Left lobe of liver (tissue), 2 donors: Measurements from ENCODE around the gene WWOX. TPM values are rescaled to one million over a fixed set of nuclear protein-coding genes. Genes with fewer than 3 reads are reported as not detected.

ENCODE experiments used
- ATAC-seq: fragments of 200-7000 bp; cut with Tn5 transposase; one replicate; pipeline ENCODE4 v1.9.1; 2020; ENCODE audit warnings: mild to moderate bottlenecking, moderate library complexity
- DNase-seq: peaks from one replicate; pipeline ENCODE4 v3.0.0-alpha.2; 2020; ENCODE audit warnings: low spot score
- total RNA-seq: library from RNA; stranded (reverse); gene quantifications from one replicate; pipeline ENCODE4 v1.2.1, GENCODE V29; 2021
- donor health status: DM: no; HTN: no; CAD: no; lungs with moderate emphysema.
- donor health status: DM: no; HTN: yes; CAD: no.

WWOX gene
- total RNA-seq, 1 donor from 2014 or later: 15.1 TPM

DNA sequence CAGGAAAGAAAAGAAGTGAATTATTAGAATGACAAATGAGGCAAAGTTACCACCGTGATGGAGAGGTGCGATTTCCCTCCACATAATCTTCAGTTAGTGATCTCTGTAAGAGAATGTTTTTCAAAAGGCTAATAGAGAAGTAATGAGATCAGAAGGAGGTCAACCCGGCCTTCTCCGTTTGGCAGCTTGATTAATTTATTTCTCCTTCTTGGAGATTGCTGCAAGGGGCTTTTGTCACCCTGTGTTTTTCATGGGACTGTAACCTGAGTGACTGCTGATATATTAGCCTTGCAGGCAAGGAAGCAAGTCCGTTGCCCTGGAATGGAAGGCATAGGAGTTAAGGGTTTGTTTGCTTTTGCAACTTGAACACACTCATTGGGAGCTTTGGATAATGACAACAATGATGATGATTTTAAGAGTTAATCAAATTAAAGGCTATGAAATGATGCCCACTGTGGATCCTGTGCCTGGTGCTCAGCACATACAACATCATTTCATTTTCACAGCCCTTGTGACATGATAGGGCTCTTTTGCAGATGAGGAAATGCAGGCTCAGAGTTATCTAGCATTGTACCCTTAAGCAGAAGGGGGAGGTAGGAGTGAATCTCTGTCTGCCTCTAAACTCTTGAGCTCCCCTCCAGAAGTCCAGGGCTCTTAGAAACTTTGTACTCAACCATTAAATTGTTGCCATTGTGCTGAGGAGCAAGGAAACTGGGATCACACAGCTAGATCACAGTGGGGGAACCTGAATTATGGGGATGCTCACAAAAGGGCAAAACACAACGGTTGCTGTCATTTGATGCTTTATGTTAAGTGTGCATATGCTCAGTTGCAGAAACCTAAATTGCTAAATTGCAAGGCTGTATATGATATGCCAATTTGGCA is 226.3 kb downstream of the WWOX start:
- no peak for DNase-seq
- no peak for ATAC-seq

DNA sequence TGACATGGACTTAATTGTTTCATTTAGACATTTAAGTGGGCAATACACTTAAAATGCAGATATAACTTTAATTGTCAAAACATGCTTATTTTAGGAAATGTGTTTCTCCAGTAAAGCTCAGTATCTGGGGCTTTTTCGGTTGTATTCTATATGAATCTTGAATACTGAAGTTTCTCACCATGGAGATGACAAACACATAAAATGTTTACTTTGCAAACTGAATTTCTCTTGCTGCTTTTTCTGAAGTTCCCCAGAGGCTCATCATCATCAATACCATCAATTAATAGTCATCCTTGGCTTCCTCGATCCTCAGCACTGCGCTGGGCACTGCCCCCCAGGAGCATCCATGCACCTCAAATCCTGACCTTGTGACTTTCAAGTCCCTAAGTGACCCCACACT is 227.3 kb downstream of the WWOX start:
- ATAC-seq (no peak), DNase-seq (no peak)

DNA sequence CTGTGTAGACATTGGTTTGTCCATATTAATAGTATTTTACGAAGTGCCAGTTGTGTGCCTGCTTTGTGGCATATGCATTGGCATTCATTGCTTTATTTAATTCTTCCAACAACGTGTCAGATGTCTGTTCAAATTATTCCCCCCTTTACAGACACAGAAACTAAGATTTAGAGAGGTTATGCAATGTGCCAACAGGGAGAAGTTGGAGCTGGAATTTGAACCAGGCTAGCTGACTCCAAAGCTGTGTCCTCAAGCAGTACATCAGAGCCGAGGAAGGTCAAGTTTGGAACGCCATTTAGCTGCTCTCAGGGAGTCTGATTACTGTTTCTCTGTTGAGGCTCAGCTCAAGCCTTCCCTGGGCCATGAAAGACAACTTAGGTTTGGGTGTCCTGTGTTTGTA is 232.3 kb downstream of the WWOX start:
- peak; percentile 82 for ATAC-seq
- no peak for DNase-seq

DNA sequence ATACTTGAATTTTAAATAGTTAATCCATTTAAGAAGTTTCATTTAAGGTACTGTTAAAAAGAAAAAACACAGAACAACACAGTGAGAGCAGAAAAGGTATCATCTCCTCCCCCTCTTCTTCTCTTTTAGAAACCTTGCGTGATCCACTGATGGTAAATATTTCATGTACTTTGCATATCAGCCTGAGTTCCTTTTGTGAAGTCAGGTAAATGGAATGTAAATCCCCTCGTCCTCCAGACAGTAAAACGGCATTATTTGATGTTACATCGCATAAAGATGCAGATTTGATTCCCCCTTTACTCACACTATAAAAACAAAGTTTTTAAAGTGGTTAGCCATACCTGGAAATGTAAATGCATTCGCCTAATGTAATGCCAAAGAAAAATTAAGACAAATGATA is 234.4 kb downstream of the WWOX start:
- ATAC-seq (no peak), DNase-seq (no peak)

DNA sequence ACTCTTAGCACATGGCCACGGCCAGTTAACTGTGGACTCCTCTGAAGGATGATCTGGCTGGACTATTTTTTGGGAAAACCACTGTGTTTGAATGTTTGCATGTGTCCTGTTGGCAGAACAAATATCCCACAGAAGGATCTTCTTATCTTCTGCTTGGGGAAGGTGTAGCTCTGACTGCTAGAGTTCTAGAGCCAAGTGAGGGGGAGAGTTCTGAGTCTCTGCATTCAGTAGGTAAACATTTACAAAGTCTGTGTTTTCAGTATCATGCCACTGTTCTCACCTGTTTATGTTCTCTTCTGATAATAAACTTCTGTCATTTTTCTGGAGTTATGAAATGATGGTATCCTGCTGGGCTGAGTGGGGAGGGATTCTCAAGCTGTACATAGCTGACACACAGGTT is 241.1 kb downstream of the WWOX start:
- ATAC-seq: no peak
- no peak for DNase-seq

DNA sequence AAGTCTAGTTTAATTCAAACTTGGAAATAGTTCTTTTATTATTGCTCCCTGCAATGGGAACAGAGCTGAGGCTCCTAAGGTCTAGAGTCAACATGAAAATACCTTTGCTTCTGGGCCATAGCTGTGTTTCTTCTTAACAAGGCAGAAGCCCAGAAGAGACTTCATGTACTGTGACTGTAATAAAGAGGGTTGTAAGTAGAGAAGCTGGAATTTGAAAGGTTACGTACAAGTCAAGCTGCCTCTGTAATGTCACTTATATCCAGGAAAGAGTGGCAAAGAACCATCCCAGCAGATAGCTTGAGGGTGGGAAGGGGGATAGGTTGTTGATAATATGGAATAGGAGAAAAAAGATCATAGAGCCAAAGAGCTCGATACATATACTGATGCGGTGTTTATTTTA is 248.6 kb downstream of the WWOX start:
- DNase-seq (no peak), ATAC-seq (no peak)

DNA sequence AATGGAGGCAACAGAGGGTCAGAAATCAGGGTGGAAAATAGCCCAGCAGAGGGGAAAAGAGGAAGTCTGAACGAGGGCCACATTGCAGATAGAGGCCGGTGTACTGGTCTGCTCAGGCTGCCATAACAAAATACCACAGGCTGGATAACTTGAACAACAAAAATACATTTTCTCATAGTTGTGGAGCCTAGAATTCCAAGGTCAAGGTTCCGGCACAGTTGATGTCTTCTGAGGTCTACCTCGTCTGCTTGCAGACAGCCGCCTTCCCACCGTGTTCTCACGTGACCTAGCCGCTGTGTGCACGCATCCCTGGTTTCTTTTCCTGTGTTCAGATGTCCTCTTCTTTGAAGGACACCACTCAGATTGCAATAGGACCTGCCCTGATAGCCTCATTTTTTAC is 249.4 kb downstream of the WWOX start:
- DNase-seq: no peak
- ATAC-seq: no peak

DNA sequence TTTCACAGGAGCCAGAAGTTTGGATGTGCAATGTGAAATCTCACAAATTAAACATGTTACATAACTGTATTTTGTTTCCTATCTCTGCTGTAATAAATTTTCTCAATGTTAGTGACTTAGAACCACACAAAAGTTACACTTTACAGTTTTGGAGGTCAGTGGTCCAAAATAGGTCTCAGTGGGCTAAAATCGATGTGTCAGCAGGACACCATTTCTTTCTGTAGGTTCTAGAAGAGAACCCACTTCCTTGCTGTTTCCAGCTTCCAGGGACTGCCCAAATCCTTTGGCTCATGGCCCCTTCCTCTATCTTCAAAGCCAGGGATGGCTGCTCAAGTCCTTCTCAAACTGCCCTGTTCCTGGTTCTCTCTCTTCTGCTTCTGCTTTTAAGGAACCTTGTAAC is 252.7 kb downstream of the WWOX start:
- no peak for ATAC-seq
- DNase-seq: no peak

DNA sequence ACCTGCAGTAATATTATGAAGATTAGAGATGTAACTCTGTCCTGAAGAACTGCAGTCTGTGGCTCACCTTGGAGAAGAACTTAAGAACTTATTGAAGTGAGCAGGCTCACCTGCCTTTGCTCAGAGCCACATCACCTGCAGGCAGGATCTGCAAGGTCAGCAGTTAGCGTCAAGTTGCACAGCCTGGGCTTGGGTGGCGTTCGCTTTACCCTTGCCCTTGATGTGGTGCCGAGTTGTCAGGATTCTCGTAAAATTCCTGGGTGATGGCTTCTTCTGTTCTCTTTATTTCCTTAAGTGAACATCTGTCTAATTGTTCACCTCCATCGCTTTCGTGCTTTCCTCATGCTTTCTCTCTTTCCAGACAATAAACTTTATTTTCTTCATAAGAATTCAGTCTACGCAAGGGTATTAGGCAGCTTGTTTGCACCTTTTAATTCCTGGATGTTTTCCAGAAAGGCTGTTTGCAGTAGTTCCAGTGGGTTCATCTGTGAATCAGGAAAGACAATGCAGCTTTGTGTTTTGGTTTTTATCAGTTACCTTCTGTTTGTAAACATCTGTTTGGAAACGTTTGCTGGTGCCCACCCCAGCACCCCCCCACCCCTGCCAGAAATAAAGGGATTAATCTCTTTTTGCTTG is 254.3 kb downstream of the WWOX start:
- no peak for DNase-seq

DNA sequence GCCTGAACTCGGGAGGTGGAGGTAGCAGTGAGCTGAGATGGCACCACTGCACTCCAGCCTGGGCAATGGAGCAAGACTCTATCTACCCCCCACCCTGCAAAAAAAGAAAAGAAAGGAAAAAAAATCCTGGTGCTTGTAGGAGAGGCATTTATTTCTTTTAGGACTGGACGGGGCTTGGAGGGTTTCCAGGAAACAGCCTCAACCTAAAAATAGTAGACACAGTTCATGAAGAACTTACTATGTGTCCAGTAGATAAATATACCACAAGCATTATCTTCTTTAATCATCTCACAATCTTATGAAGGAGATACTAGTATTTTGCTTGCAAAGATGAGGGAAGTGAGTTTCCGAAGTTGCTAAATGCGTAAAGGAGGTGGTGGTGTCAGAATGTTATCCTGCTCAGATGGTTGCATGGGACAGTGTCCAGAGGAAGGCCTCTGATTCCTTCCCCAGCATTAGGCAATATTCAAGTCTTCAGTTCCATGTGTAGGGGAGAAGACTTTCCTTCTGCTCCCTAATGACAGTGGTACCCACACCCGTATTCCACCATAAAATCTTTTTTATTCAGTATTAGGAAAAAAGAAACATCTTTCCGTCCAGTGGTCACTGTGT is 263.2 kb downstream of the WWOX start:
- ATAC-seq: no peak
- DNase-seq: no peak

More for the DNA sequence above, 254.3 kb downstream of the WWOX start:
- no peak for ATAC-seq

DNA sequence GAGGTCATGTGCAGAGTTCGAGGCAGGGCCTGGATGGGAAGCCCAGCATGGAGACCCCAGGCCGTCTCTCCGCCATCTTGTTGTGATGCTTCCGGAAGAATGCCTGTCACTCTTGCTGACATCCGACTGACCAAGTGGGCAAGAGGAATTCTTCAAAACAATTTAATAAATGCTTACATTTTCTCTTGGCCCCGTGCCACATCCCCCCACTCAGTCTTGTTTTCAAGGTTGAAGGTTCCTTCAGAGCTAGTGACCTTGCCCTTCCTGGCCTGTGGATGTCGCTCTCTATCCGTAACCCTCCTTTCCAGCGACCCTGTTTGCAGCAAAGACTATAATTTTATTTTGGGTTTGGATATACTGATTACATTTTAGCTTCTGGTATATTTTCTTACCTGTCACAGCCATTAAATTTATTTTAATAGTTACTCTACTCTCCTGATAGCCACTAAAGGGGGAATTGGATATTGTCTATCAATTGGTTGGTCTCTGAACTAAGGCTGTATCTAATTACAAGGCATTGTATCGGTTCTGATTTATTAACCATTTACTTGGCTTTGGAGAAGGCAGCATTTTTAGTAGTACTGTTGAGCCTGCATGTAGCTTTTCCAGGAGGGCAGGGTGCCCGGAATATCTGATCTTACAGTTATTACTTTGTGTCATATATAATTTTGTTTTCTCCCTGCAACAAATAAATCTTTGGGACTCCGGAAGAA is 264.5 kb downstream of the WWOX start:
- no peak for DNase-seq
- ATAC-seq: no peak

DNA sequence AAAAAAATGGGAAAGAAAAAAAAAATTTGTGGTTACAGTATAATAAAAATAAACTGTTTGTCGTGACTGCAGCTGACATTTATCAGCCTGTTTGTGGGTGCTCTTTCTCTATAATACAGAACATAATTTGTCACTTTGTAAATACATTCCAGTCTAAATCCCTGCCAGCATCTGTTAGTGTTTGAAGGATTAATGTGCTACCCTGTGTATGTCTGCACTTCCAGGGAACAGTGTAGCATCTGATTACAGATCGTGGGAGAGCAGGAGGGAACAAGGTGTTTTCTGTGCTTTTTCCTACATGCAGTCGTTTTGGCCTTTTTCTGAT is 265.1 kb downstream of the WWOX start:
- DNase-seq (no peak), ATAC-seq (no peak)

DNA sequence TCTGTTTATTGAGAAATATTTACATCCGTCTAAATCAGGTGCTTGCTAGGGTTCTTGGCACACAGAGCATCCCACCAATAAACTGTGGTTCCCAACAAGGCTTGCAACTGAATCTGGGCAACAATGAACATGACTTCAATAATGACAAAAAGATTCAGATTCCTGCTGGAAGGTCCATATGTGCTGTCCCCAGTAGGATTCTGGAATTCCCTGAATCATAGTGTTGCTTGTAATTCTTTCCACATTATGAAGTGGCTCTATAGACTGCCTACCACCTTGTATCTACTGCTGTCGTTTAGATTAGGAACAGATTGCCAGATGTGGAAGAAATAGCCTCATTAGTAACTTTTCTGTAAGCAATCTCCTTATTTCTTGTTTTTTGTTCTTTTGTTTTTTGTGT is 265.9 kb downstream of the WWOX start:
- no peak for ATAC-seq
- DNase-seq: no peak

DNA sequence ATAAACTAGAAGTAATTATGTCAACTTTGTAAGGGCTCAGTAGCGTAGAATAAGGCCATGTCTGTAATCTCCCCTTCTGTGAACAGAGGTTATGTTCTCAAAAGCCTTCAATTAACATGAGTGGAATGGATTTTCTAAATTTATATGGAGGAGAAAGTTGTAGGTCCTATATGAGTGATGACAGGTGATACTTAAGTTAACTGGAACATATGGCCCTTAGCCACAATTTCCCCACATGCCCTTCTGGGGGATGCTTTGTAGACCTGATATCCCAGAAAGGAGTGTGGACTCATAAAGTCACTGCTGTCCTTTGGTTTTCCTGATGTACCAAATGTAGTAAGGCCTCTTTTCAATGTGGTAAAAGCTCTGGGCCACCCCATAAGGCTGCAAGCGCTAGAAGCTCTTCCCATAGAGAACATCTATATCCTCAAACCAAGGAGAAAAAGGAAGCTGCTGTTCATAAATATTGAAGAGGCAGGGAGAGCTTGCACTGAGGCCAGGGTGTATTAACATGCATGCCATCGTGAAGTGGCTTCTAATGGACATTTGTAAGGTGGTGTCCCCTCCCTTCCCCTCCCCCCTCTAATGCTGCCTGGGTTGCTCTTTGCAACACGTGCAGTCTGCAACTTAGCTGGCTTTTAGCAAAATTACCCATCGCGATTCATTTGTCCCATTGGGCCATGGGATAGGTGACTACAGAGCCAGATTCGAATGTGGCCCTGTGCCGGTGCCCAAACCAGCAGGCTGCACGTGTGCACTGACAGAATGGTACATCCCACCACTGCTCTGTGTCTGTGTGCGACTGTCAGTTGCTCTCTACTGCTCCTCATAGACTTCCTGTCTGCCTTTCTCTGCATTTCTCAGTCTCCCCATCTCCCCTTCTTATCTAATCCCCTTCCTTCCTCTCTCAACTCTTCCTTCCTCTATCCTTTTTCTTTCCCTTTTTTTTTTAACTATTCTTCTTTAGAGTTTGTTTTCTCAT is 269.0 kb downstream of the WWOX start:
- ATAC-seq: no peak
- DNase-seq: no peak

DNA sequence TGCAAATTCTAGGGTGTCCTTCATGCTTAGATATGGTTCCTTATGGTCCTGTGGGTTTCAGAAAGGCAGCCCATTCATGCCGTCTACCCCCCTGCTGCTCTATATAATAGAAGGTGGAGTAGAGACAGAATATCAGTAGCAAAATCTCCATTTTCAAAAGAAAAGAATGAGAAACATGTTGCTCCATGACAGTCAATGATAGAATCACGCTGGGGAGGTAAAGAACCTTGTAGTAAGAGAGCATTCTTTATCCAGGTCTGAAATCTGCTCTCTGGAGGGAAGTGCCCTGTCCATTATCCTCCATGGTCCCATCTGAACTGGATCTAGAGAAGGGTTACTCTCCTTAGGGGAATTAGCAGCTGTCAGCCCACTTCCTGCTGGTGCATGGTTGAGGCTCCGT is 272.8 kb downstream of the WWOX start:
- no peak for ATAC-seq

DNA sequence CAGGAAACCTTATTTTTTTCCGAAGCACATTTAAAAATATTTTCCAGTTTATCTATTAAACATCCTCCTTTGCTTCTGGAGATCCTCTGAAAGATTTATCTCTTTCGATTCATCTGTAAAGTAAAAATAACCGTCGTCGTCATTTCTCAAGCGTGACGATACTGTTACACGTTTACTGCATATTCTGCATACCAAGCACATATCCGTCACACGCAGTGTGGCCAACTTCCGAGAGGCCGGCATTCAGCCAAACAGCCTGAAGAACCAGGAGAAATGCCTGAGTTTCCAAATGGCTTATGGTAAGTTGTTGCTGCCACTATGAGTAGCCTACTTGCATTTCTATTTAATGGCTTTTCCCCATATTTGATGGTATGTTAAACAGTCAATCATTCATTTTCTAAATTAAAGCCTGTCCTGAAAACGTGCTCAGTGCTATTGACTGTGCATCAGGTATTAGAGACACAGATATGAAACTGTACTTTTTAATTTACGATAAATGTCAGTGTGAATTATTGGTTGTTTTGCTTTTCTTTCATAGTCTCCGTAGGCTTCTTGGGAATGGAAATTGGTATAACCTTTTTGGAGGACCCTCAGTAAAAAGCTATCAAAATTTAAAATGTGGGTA is 275.7 kb downstream of the WWOX start:
- DNase-seq (no peak), ATAC-seq (no peak)

More for the DNA sequence above, 272.8 kb downstream of the WWOX start:
- no peak for DNase-seq

DNA sequence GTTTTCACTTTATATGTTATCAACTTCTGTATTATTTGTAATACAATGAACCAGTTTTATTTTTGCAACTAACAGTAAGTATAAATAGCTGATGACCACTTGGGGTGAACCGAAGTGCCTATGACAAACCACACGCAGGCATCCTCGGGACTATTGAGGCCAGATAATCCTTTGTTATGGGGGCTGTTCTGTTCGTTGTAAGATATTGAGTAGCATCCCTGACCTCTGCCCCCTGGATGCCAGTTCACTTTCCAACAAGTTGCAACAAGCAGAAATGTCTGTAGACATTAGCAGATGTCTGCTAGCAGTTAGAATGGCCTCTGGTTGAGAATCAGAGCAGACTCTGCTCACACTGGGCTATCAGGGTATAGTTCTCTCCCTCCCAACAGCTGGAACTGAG is 277.0 kb downstream of the WWOX start:
- ATAC-seq (no peak), DNase-seq (no peak)

DNA sequence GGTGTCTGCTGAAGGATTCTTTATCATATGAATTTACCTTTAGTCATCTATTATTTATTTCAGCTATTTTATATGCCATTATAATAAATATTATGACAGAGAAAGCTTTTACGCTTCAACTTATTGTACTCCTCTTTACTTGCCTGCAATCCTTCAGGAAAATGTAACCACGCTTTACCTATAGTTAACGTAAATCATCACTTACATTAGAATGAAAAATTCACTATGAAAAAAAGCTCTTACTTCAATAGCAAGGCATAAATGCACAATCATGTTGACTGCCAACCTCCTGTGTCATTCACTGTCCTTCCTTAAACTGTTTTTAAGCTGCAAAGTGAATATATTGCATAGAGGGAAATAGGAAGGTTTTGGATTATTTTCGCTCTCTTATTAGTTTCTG is 277.9 kb downstream of the WWOX start:
- ATAC-seq: no peak
- DNase-seq: no peak

DNA sequence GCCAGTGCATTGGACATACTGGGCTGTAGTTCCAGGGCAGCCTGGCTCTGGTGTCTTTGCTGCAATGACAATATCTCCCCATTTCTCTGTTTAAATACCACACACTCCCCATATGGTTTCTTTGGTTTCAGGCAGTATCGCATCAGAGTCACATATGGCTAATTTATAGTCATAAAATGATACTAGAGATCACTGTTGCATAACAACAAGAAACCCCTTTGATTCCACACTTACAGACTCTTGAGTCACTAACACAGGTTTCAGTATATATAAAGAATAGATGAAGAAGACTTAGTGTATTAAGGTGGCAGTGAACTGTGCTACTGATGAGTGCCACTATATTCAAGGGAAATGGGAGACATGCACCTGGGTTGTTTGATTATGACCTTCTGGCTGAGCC is 281.6 kb downstream of the WWOX start:
- ATAC-seq (no peak), DNase-seq (no peak)

DNA sequence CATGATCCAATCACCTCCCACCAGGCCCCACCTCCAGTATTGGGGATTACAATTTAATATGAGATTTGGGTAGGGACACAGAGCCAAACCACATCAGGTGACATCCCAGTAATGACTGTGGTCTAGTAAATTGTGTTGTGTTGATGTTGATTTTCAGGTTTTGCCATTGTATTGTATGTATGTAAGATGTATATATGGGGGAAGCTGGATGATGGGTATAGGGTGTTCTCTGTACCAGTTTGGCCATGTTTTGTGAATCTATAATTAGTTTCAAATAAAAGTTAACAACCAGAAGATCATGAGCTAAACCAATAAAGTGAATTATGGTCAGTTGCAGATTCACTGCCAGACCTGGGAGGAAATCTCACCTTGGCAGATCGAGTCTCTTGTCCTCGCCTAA is 283.7 kb downstream of the WWOX start:
- DNase-seq (no peak), ATAC-seq (no peak)
